Urinary bladder (tissue), 4 donors: Measurements from ENCODE around the gene VIT. TPM values are rescaled to one million over a fixed set of nuclear protein-coding genes. Genes with fewer than 3 reads are reported as not detected.
"Not testable (repeated sequence)": the region's sequence is repeated elsewhere in the genome, so short reads cannot be mapped to it uniquely, and the experiment has no call there.

Source experiments
- DNase-seq: peaks from one replicate; pipeline ENCODE4 v3.0.0-alpha.2; 2015; ENCODE audit errors: extremely low spot score
- H3K27ac ChIP-seq: one replicate; pipeline ENCODE4 v1.5.1; 2013; ENCODE audit warnings: low read depth, mild to moderate bottlenecking, moderate library complexity
- H3K36me3 ChIP-seq: one replicate; pipeline ENCODE4 v1.6.1; 2013; ENCODE audit warnings: mild to moderate bottlenecking, moderate library complexity; ENCODE audit not compliant: insufficient read depth
- H3K4me1 ChIP-seq: one replicate; pipeline ENCODE4 v1.6.1; 2013; ENCODE audit warnings: mild to moderate bottlenecking, moderate library complexity; ENCODE audit not compliant: insufficient read depth
- H3K4me3 ChIP-seq: one replicate; pipeline ENCODE4 v1.5.1; 2013; ENCODE audit warnings: low read depth, low read length
- WGBS: extraction: QIAGEN DNeasy Blood & Tissue Kit; methylation state at CpG from one replicate; pipeline ENCODE4 v1.1.7; 2013; 5-methylcytosine and 5-hydroxymethylcytosine counted together
- polyA plus RNA-seq: library from polyadenylated mRNA; stranded (reverse); fragments of 200-250 nt; gene quantifications from one replicate; pipeline ENCODE4 v1.2.3, GENCODE V29; 2013
- total RNA-seq: library from RNA; depleted of rRNA; stranded (reverse); fragments of >200 nt; gene quantifications from one replicate; pipeline ENCODE4 v1.2.3, GENCODE V29; 2014
- donor health status: healthy with polysubstance abuse.
- donor health status: healthy.

Gene VIT
- total and polyA plus RNA-seq, 2 donors = 10.0 to 47.4 TPM

GRCh38 chr2:36824683-36825082 lies 128.2 kb downstream of the VIT start:
- 77% methylated on average over 2 of the region's 2 CpGs for WGBS
- H3K4me3 ChIP-seq, H3K36me3 ChIP-seq: not testable (repeated sequence)

GRCh38 chr2:36831185-36831584 lies 134.7 kb downstream of the VIT start:
- no peak for DNase-seq
- H3K4me1 ChIP-seq = no peaks in the 10 kb centered on the region
- WGBS = 62% methylated on average over 1 of the region's 1 CpG
- no peaks in the 10 kb centered on the region for H3K36me3 ChIP-seq
- no peak overlapping the region for H3K4me3 ChIP-seq
- H3K27ac ChIP-seq = no peak overlapping the region

More at GRCh38 chr2:36824683-36825082, 128.2 kb downstream of the VIT start:
- not testable (repeated sequence) for DNase-seq, H3K27ac ChIP-seq, H3K4me1 ChIP-seq

- no peak for DNase-seq
- no peak overlapping the region for H3K27ac ChIP-seq
- H3K36me3 ChIP-seq = no peaks in the 10 kb centered on the region
- no peak overlapping the region for H3K4me3 ChIP-seq
- 94% methylated on average over 2 of the region's 2 CpGs for WGBS
- no peaks in the 10 kb centered on the region for H3K4me1 ChIP-seq
Observed at GRCh38 chr2:36834203-36834602, 137.7 kb downstream of the VIT start.

- no peak overlapping the region for H3K4me3 ChIP-seq
- no peaks in the 10 kb centered on the region for H3K4me1 ChIP-seq
- 48% methylated on average over 5 of the region's 5 CpGs for WGBS
- no peaks in the 10 kb centered on the region for H3K36me3 ChIP-seq
- H3K27ac ChIP-seq = no peak overlapping the region
- DNase-seq = no peak
Observed at GRCh38 chr2:36834731-36835524, 138.4 kb downstream of the VIT start.

- no peaks in the 10 kb centered on the region for H3K4me1 ChIP-seq
- no peak overlapping the region for H3K27ac ChIP-seq
- WGBS = 80% methylated on average over 4 of the region's 4 CpGs
- DNase-seq = no peak
- H3K36me3 ChIP-seq = no peaks in the 10 kb centered on the region
- H3K4me3 ChIP-seq = no peak overlapping the region
Observed at GRCh38 chr2:36839976-36840617, 143.6 kb downstream of the VIT start.

GRCh38 chr2:36843838-36844237 lies 147.3 kb downstream of the VIT start:
- no peak overlapping the region for H3K27ac ChIP-seq
- no peak overlapping the region for H3K4me3 ChIP-seq
- DNase-seq = no peak
- H3K4me1 ChIP-seq = no peaks in the 10 kb centered on the region
- H3K36me3 ChIP-seq = peaks cover 2% of the 10 kb centered on the region

GRCh38 chr2:36849265-36849664 lies 152.8 kb downstream of the VIT start:
- Histone ChIP-seq H3K27ac (no peak overlapping the region), H3K4me3 (no peak overlapping the region), H3K4me1 (no peaks in the 10 kb centered on the region), H3K36me3 (peaks cover 7% of the 10 kb centered on the region)
- no peak for DNase-seq
- 97% methylated on average over 8 of the region's 8 CpGs for WGBS

GRCh38 chr2:36854241-36854640 lies 157.7 kb downstream of the VIT start:
- Histone ChIP-seq H3K4me1 (no peaks in the 10 kb centered on the region), H3K36me3 (peaks cover 5% of the 10 kb centered on the region), H3K27ac (no peak overlapping the region), H3K4me3 (no peak overlapping the region)
- WGBS = 83% methylated on average over 2 of the region's 2 CpGs
- DNase-seq = no peak

- peaks cover 4% of the 10 kb centered on the region for H3K36me3 ChIP-seq
- WGBS = 98% methylated on average over 2 of the region's 2 CpGs
- H3K27ac ChIP-seq = no peak overlapping the region
Observed at GRCh38 chr2:36855429-36855828, 158.9 kb downstream of the VIT start.

GRCh38 chr2:36857713-36858112 lies 161.2 kb downstream of the VIT start:
- peaks cover 4% of the 10 kb centered on the region for H3K36me3 ChIP-seq

More at GRCh38 chr2:36855429-36855828, 158.9 kb downstream of the VIT start:
- DNase-seq = no peak
- H3K4me3 ChIP-seq = no peak overlapping the region
- H3K4me1 ChIP-seq = no peaks in the 10 kb centered on the region

GRCh38 chr2:36858551-36859365 lies 162.3 kb downstream of the VIT start:
- H3K4me1 ChIP-seq = no peaks in the 10 kb centered on the region
- H3K36me3 ChIP-seq = peaks cover 4% of the 10 kb centered on the region
- no peak for DNase-seq

More at GRCh38 chr2:36857713-36858112, 161.2 kb downstream of the VIT start:
- no peak overlapping the region for H3K4me3 ChIP-seq
- no peak for DNase-seq
- no peak overlapping the region for H3K27ac ChIP-seq
- WGBS = 77% methylated on average over 5 of the region's 5 CpGs
- no peaks in the 10 kb centered on the region for H3K4me1 ChIP-seq

GRCh38 chr2:36859366-36859792 lies 162.9 kb downstream of the VIT start:
- WGBS = 94% methylated on average over 1 of the region's 1 CpG
- Histone ChIP-seq H3K27ac (no peak overlapping the region), H3K36me3 (peaks cover 7% of the 10 kb centered on the region), H3K4me3 (no peak overlapping the region), H3K4me1 (no peaks in the 10 kb centered on the region)
- no peak for DNase-seq

More at GRCh38 chr2:36858551-36859365, 162.3 kb downstream of the VIT start:
- Histone ChIP-seq H3K27ac (no peak overlapping the region), H3K4me3 (no peak overlapping the region)

- 98% methylated on average over 2 of the region's 2 CpGs for WGBS
- peaks cover 8% of the 10 kb centered on the region for H3K36me3 ChIP-seq
- H3K4me1 ChIP-seq = no peaks in the 10 kb centered on the region
- H3K4me3 ChIP-seq = no peak overlapping the region
- no peak for DNase-seq
- no peak overlapping the region for H3K27ac ChIP-seq
Observed at GRCh38 chr2:36861896-36862295, 165.4 kb downstream of the VIT start.
